HG03097 (cell line): ENCODE results near the gene PSTK.
A peak's percentile ranks its signal among the peaks of the same experiment; 100 is the strongest.

Source experiments
- ATAC-seq: cut with Tn5 transposase; IDR thresholded peaks from one replicate; pipeline ENCODE4 v1.9.1; 2021; ENCODE audit not compliant: unreplicated experiment, low FRiP score

Gene PSTK, protein sequence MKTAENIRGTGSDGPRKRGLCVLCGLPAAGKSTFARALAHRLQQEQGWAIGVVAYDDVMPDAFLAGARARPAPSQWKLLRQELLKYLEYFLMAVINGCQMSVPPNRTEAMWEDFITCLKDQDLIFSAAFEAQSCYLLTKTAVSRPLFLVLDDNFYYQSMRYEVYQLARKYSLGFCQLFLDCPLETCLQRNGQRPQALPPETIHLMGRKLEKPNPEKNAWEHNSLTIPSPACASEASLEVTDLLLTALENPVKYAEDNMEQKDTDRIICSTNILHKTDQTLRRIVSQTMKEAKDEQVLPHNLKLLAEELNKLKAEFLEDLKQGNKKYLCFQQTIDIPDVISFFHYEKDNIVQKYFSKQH

DNA sequence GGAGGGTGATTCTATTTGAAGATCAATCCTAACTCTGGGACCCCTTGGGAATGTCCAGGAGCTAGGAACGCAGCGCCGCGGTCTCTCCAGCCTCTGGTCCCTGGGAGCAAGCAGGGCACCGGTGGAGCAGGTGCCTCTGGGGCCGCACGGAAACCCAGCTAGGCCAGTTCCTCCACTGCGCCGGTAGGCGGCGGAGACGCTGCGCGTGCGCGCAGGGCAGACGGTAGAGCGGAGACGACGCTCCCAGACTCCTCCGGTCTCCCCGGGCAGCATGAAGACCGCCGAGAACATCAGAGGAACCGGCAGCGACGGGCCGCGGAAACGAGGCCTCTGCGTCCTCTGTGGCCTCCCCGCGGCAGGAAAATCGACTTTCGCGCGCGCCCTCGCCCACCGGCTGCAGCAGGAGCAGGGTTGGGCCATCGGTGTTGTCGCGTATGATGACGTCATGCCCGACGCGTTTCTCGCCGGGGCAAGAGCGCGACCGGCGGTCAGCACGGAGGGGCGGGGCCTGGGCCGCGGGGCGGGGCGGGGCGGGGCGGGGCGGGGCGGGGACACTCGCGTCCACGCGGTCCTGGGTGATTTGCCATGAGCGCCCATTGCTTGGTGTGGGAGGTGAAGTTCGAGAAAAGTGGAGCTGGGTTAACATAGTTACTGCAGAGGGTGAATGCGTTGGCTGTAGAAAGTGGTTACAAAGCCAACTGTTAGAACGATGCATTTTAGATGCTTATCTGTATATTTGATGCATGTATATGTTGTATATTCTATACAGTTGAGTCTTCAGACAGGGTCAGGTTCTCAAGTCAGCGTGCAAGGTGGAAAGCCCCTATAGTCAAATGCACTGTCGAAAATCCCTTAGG is at the start of gene PSTK:
PSTK (plus strand) TSS at position 193 of the 857 bp plus-strand sequence; CDS start at position 272, 79 bp downstream.
- peak; percentile 93 for ATAC-seq

DNA sequence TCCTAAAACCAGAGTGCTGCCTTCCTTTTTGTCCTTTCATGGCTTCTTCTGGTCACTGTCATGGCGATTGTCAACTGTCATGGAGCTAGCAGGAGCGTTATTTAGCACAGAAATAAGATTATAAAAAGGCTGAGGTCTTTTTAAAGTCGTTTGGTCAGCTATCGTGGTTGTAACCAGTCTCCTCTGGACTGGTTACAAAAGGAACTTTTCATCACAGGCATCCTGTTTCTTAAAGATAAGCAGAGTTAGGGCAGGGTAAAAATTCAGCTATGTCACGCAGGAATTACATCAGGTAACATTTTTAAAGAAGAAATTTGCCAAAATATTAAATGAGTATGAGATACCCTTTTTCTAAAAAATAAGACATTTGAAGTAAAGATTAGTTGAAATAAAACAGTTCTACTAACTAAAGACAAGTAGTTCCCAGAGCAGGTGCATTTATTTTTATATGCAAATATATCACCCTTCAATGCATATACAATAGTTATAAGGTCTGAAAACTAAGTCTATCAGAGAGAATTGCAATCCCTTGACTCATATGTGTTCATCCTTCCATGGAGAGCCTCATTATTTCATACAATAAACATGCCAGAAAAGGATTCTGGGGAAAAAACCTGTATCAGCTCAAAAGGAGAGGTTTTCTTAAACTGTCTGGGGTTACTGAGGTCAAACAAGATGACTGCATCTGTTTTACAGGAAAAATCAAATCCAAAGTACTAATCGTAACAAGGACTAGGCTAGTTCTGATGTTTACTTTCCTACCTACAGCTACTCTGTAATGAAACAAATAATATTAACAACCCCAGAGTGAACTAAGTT is 48.9 kb upstream of the PSTK start:
- ATAC-seq = no peak

DNA sequence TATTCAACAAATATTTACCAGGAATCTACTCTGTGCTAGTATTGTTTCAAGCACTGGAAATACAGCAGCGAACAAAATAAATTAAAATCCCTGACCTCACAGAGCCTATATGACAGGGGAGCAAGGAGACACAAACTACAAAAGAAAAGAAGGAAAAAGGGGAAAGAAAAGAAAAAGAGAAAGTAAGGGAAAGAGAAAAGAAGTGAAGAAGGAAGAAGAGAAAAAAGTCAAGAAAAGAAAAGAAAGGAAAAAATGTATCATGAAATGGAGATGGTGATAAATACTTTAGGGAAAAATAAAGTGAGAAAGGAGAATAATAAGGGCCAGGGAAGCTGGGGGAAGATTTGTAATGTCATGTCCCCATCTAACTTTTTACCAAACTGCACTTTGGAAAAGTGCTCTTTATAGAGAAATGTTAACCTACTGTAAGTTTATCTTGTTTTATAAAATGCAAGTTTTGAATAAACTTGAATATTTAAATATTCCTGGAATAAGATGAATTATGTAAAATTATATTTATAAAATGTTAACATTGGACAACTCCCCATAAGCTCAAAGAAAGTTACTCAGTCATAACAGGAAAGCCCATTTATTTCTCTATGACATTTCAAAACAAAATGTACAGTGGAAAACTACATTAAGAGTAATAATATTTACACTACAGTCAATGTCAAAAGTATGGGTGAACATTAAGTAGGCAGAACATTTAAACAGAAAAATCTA is 40.9 kb upstream of the PSTK start:
- no peak for ATAC-seq

DNA sequence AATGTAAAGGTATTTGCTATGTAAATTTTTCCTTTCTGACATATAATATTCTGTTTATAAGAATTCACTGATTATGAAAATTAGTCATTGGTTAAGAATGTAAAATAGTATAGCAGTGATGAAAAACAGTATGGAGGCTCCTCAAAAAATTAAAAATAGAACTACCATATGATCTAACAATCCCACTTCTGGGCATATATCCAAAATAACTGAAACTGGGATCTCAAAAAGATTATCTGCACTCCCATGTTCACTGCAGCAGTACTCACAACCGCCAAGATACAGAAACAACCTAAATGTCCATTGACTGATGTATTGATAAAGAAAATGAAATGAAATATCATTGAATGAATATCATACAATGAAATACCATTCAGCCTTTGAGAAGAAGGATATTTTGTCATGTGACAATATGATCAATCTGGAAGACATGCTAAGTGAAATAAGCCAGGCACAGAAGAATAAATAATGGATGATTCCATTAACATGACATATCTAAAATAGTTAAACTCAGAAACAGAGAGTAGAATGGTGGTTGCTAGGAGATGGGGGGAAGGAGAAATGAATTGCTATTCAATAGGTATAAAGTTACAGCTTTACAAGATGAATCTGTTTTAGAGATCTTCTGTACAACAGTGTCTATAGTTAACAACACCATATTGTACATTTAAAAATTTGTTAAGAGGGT is 40.2 kb upstream of the PSTK start:
- ATAC-seq = no peak

DNA sequence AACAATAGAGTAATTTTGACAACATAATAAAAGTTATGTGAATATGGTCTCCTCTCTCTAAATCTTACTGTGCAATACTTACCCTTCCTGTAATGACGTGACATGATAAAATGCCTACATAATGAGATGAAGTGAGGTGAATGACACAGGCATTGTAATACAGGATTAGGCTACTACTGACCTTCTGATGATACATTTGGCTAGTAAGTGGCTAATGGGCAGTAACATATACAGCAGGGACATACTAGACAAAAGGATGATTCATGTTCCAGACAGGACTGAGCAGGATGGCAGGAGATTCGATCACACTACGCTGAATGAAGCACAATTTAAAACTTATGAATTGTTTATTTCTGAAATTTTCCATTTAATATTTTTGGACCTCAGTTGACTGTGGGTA is 30.9 kb upstream of the PSTK start:
- ATAC-seq = no peak

DNA sequence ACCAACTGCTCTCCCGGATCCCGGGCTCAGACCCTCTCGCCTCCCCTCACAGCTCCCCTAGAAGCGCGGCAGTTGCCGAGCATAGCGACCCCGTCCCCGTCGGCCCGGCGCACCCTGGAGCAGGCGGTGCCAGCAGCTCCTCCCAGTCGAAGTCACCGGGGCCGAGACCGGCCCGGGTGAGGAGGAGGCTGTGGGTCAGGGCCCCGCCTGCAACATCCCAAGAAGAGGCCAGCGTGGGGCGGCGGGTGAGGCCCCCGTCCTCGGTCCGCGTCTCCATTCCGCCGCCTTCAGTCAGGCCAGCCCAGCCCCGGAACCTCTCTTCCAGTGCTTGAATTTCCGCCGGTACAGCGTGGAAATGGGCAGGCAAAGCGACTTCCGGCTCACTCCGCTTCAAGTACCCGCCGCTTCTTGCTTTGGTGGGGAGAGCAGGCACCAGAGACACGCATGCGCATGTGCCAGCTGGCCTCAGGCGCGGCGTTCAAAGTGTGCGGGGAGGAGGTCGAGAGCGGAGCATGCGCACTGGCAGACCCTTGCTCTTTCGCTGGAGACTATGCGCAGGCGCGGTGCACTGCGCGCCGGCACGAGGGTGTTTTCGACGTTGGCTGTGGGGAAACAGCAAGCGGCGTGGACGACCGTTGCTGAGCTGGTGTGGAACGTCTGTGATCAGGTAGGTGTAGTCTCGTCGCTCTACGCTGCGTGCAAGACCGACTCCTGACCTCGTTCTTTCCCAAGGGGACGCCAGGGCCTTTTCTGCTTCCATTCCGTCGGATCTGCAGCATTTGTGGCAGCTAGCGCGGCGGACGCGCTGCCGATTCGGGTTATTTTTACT is 26.1 kb upstream of the PSTK start, which contains the start of gene C10orf88:
C10orf88 (minus strand) TSS at position 326 of the 829 bp plus-strand sequence; CDS start at position 277, 49 bp downstream.
- peak; percentile 98 for ATAC-seq

DNA sequence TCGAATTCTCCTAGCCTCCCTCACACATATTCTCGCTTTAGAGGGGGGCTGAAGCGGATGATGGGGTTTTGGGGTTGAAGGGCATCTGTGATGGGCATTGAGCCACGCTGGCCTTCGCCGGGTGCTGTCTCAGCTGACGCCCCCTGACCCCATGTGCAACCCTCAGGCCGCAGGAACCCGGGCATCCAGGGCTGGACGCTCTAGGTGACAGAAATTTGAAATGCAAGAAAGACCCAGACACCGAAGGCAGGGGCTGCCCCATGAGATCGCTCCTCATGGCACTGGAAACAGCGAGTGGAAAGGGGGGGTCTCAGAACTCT is 25.5 kb upstream of the PSTK start:
- ATAC-seq = no peak

DNA sequence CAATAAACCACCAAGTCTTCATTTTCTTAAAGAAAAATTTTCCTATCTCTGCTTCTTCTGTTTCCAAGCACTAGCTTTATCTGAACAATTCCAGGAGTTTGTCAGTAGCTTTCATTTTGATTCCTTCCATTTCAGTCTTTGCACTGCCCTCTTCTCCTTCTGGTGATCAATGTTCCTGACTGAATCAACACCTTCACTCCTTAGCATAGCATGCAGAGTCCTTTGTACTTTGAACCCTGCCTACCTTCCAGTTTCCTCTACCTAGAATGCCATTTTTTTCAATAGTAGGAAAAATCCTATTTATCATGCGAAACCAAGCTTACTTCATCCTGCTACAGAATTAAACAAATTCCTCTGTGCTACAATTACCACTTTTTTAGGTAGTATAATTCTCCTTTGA is 24.3 kb upstream of the PSTK start:
- ATAC-seq = no peak

DNA sequence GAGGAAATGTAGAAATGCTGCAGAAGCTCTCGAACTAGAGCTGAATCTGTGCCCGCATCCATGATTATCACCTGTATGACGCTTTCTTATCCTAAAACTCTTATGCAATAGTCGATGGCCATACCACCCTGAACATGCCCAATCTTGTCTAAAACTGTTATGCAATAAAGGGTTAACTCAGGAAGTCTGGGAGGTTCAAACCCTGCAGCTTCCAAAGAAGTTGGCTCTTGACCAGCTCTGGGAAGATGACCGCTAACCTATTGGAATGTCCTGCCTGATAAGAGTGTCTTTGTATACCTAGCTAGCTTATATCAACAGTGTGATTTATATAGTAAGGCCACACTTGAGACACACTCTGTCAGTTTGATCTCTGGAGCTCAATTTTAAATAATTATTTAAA is 22.7 kb upstream of the PSTK start:
- no peak for ATAC-seq

DNA sequence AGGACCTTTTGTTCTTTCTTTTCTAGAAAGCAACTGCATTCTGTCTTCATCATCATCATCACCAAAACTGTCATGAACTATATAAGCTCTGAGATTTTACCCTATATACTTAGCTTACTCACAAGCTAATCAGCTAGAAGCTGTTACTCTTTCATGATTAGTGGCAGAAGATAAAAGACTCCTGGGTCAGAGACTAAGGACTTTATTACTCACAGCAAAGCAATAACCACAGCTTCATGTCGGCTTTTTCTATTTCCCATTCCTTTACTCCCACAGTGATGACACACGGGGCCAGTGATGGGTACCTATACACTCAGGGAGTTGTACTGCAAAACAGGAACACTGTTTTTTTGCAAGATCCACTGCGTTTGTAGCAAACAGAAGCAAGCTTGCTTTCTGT is 17.8 kb upstream of the PSTK start:
- no peak for ATAC-seq

DNA sequence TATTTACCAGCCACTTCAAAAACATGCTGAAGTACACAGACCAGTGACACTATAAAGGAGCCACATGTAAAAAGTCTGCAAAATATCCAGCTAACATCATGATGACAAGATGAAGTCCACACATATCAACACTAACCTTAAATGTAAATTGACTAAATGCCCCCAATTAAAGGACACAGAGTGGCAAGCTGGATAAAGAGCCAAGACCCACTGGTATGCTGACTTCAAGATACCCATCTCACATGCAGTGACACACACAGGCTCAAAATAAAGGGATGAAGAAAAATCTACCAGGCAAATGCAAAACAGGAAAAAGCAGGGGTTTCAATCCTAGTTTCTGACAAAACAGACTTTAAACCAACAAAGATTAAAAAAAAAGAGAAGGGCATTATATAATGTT is 13.3 kb upstream of the PSTK start:
- ATAC-seq = no peak

DNA sequence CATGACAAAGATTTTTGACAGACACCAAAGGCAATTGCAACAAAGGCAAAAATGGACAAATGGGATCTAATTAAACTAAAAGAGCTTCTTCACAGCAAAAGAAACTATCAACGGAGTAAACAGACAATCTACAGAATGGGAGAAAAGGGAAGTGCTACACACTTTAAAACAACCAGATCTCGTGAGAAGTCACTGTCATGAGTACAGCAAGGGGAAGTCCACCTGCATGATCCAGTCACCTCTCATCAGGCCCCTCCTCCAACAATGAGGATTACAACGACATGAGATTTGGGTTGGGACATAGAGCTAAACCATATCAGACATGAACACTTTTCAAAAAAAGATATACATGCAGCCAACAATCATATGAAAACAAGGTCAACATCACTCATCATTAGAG is 11.5 kb upstream of the PSTK start:
- no peak for ATAC-seq

DNA sequence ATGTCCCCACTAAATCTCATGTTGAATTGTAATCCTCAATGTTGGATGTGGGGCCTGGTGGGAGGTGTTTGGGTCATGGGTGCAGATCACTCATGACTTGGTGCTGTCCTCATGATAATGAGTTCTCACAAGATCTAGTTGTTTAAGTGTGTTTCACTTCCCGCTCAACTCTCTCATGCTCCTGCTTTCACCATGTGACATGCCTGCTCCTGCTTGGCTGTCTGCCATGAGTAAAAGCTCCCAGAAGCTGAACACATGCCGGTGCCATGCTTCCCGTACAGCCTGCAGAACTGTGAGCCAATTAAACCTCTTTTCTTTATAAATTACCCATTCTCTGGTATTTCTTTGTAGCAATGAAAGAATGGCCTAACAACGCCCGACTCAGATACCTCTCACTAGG is 6.2 kb upstream of the PSTK start:
- no peak for ATAC-seq

DNA sequence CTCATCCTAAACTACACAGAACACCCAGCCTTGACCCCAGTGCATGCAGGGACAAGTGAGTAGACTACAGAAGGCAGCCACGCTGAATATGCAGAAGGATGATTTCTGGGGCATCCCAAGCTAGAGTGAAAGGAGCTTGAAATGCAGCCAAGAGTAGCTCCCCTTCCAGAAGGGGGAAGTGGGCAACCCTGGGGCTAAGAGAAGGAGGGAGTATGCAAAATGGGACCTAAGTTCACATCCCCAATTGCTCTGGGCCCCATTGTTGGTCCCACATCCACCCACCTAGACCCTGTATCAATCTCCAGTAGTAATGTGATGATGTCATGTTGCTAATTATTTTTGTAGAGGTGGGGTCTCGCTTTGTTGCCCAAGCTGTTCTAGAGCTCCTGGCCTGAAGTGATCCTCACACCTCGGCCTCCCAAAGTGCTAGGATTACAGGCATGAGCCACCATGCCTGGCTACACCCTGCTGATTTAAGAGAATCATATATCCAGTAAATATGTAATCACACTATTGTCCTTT is 5.6 kb upstream of the PSTK start:
- ATAC-seq = no peak

DNA sequence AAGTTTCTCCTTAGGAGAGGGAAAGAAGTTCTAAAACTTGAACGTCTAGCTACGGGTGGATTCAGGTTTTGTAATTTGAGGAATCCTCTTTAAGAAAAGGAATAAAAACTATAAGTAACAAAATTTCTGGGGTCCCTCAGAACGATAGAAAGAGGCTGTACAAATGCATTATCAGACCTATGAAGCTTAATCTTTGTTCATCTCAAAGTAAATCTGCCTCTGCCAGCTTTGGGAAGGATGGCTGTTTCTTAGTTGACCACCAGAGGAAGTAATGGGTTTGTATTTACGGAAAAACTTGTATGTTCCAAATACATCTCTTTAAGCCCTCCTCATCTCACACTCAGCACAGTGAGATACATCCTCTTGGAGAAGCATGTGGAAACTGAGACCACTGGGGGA is 864 bp downstream of the PSTK start:
- ATAC-seq = no peak

DNA sequence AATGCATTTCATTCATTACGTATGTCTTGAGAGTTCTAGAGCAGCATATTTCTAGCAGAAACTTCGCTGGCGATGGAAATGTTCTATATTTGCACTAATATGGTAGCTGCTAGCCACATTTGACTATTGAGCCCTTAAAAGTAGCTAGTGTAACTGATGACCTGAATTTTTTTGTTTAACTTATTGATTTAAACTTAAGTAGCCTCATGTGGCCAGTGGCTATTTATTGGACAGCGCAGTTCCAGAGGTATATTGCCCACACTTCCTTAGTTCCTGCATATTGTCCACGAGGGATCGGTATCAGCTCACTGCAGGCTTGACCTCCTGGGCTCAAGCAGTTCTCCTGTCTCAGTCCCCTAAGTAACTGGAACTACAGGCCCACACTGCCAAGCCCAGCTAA is 3.7 kb downstream of the PSTK start:
- no peak for ATAC-seq

DNA sequence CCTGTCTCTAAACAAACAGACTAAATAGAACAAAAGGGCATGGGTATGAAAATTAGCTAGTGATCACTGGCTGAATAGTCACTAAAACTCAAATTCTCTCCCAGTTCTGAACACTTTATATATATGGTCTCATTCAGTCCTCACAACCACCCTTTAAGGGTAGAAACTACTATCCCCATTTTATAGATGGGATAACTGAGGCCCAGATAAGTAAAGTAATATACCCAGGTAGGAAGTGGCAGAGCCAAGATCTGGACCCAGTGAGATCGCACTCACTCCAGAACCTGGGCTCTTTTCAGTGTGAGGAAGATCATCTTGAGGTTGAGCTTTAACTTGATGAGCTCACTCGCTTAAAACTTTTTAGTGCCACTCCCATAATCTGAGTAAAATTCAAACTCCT is 4.5 kb downstream of the PSTK start:
- no peak for ATAC-seq

DNA sequence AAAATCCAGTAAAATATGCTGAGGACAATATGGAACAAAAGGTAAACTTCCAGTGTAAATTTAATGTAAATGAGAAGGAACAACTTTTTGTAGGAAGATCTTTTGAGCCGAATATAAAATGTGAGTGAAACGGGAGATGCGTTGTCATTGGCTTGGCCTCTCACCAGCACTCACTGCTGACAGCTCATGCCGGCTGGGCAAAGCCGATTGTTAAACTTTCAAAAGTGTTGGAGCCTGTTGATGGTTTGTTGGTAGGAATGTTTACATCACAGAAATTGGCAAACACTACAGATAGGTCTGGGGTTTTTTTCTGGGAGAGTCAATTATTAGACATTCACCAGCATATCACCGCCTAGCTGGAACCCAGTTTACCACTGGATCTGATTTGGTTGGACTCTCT is 6.1 kb downstream of the PSTK start:
- ATAC-seq = no peak

DNA sequence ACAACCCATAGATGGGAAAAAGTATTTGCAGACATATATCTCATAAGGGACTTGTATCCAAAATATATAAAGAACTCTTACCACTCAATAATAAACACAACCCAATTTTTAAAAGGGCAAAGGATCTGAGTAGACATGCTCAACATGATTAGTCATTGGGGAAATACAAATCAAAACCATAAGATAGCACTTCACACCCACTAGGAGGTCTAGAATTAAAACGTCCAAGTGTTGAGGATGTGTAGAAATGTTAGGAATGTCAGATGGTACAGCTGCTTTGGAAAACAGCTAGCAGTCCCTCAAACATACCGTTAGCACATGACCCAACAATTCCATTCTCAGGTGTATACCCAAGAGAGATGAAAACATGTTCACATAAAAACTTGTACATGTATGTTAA is 8.3 kb downstream of the PSTK start:
- no peak for ATAC-seq
